Embryonic facial prominence (tissue), 1 donor: ENCODE results near the gene GBP2.
"Not testable (repeated sequence)": the region's sequence is repeated elsewhere in the genome, so short reads cannot be mapped to it uniquely, and the experiment has no call there.

Source experiments
- DNase-seq: peaks from one replicate; pipeline ENCODE4 v3.0.0-alpha.2; 2016; ENCODE audit errors: extremely low spot score

GBP2 gene

DNA sequence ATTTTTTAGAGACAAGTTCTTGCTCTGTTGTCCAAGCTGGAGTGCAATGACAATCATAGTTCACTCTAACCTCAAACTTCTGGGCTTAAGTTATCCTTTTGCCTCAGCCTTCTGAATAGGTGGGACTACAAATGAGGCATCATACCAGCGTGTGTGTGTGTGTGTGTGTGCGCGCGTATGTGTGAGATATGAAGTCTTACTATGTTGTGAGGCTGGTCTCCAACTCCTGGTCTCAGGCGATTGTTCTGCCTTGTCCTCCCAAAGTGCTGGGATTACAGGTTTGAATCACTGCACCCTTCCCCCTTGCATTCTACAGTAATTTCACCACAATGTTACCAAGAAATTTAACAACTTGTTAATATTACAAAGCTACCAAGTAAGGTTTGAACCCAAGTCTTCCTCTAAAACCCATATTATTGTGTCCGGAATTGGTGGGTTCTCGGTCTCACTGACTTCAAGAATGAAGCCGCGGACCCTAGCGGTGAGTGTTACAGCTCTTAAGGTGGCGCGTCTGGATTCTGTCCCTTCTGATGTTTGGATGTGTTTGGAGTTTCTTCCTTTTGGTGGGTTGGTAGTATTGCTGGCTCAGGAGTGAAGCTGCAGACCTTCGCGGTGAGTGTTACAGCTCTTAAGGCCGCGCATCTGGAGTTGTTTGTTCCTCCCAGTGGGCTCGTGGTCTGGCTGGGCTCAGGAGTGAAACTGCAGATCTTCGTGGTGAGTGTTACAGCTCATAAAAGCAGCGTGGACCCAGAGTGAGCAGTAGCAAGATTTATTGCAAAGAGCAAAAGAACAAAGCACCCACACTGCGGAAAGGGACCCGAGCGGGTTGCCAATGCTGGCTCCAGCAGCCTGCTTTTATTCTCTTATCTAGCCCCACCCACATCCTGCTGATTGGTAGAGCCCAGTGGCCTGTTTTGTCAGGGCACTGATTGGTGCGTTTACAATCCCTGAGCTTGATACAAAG is 970 bp upstream of the GBP2 start:
- not testable (repeated sequence) for DNase-seq

DNA sequence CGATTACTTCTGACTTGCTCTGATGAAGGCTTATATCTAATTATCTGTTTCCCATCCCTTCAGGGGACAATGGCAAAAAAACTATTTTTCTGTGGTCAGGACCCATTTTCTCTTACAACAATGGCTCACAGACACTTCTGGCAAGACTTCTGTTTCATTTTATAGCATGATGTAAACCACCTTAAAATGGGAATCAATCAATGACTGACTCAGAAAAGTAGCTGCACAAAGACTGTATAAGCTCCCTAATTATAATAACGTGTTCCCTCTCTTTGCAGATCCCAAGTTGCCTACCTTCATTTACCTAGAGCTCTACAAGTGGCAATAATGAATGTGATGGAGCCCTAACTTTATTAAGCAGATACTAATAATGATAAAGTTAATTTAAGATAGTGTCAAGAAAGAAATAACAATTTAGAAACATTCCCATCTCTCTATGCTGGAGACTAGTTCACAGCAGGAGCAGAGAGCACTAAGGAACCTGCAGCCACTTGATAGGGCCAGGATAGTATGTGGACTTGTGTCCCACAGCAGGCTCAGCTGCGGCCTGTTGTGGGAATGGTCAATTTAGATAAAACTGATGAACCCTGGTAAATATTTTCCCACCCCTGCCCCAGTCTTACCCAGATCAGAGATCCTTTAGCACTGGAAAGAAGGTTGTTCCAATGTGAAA is 538 bp downstream of the GBP2 start:
- DNase-seq = no peak

DNA sequence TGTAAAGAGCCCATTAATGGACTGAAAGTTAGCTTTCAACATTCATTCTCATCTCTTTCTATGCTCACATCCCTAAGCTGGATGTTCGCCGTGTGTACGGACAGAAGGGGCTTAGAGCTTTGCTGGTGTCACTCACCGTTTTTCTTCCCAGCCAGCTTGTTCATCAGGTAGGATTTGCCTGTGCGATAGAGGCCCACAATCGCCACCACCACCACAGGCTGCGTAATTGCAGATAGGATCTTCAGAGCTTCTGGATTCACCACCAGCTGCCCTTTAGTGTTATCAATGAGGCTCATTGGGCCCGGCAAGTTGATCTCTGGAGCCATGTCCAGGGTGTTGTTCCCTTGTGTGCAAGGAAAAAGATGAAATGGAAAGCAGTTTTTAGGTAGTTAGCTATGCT is 4.3 kb downstream of the GBP2 start:
- no peak for DNase-seq

DNA sequence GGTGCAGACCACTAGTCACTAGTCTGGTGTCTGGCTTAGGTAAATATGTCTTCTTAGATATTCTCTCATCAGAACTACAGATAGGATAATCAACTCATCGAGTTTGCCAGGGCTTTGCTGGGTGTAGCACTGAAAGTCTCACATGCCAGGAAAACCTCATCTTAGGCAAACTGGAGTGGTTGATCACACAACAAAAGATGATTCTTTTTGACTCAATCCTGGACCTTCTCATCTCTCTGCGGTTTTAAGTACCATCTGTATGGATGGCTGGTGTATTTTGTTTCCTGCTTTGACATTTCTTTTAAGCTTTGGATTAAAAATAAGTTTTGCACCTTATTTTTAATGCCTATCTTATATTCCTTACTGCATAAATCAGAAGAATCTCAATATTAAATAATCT is 11.3 kb downstream of the GBP2 start:
- no peak for DNase-seq

DNA sequence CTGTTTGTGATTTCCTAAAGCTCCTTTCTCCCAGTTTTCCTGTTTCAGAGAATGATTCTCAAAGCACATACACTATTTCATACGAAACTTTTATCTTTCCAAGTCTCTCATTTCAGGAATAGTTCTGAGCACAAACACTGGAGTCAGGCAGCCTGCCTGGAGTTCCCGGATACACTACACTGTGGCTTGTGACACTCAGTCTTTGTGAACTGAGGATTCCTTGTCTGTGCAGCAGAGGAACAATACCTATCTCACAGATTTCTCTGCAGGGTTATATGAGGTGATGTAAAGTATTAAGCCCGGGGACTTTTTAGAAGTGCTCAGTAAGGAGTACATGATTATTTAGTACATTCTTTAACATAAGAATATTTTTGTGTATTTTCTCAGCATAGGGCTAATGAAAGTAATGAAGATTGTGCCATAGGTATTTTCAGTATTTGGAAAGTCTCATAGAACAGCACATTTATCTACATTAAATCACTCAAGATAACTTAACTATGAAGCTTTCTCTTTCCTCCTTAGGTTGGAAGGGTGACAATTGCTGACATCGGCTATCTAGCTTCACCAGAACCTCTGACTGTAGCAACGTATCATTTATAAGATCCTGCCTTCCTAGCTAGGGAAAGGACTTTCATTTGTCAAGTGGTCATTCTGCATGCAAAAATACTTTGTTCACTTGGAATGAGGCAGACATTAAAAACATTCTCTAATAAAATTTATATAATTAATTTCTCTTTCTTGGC is 12.9 kb downstream of the GBP2 start:
- DNase-seq = no peak

DNA sequence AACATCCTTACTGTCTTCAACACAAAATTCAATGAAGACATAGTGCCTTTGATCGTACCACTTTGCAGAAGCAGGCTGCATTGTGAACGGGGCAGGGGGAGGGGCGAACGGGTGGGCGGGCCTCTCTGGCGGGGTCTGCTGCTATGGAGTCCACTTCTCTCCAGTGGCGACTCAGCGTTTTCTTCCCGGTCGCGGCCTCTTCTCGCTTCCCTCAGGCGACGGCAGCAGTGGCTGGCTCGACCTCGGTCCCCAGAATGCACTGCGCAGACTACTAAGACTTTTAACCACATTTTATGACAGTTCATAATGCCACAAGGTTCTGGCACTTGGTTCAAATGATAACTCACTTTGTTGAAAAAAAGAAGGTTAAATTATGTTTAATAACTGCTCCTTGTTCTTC is 21.2 kb downstream of the GBP2 start:
- no peak for DNase-seq

DNA sequence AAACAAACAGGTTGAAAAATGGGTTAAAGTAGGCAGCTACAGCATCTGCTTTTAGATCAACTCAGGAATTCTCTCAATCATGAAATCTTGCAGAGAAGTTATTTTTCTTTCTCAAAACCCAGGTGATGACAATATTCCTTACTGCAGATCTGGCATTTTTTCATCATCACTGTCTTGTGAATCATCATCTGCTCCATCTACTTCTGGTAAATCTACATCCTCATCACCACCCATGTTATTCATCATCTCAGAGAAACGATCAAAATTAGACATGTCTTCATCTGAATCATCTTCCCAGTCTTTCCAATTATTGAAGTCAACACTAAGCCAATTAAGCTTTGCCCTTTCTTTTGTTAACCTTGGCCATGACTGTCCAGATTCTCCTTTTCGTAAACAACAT is 21.8 kb downstream of the GBP2 start:
- no peak for DNase-seq

DNA sequence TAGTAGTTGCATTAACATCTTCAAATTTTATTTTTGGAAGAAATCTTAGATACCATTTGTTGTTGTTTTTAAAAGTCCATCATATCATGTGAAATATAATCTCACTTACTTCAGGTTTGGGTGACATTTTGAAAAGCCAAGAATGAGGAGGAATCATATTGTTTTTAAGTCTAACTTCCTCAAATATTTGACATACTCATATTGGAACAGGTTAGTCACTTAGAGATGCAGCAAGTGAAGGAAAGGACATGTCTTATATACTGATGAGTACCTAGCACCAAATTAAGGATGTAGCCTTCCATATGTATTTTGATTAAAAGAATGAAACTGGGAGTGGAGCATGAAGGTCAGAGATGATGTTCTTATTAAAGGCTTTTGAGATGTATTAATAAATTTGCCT is 23.9 kb downstream of the GBP2 start:
- DNase-seq = no peak

DNA sequence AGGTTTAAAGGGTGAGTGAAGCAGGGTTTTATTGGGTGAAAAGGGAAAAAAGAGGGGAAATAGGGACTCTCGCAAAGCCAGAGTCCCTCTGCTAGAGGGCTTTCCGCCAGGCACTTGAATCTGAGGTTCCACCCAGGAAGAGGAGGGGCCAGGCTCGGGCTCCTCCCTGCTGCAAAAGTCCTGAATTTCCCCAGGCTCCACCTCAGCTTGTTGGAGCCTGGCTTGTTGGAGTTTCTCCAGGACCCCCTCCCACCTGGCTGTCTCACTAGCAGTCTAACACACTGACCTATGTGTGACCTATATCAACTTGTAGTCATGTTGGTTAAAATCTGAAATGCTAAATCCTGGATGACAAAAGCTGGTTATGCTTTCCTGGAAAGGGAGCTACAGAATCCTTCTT is 25.5 kb downstream of the GBP2 start:
- no peak for DNase-seq

DNA sequence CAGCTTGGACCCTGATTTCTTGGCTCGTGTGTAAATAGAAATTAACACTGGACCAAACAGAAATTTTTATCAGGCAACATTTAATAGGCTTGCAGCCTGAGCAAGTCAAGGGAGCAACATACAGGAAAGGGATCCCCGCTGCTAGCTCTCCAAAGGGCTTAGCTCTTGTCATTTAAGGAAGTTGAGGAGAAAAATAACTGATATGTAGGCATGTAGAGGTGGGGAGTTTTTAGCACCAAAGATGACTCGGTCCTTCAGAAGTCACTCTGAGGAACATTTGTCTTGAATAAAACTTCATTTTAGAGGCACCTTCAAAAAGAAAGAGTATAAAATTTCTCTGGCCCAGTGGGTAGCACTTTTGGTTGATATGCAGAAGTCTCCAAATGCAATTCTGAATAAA is 27.1 kb downstream of the GBP2 start:
- DNase-seq = no peak

DNA sequence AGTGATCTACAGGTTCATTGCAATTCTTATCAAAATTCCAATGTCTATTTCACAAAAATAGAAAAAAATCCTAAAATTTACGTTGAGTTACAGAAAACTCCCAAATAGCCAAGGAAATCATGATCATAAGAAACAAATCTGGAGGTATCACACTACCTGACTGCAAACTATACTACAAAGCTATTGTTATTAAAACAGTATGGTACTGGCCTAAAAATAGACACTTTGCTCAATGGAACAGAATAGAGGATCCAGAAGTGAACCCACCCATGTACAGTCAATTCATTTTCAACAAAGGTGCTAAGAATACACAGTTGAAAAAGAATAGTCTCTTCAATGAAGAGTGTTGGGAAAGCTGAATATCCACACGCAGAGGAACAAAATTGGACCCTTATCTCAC is 30.2 kb downstream of the GBP2 start:
- DNase-seq = no peak

DNA sequence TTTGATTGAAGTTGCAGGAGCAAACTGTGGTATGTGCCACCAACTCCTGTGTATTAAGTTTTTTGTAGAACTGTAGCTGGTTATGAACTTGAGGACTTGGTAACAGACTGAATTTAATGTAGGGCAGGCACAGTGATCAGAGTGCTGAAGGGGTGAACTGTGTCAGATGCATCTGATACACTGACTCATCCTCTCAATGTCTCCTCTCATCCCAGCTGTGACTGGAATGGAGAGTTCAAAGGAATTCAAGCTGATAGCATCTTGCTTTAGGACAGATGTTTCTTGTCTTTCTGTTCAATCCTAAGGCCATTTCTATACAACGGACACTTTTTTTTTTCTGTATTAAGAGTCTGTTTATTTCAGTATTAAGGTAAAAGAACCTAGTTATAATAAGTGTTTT is 36.0 kb downstream of the GBP2 start:
- no peak for DNase-seq

DNA sequence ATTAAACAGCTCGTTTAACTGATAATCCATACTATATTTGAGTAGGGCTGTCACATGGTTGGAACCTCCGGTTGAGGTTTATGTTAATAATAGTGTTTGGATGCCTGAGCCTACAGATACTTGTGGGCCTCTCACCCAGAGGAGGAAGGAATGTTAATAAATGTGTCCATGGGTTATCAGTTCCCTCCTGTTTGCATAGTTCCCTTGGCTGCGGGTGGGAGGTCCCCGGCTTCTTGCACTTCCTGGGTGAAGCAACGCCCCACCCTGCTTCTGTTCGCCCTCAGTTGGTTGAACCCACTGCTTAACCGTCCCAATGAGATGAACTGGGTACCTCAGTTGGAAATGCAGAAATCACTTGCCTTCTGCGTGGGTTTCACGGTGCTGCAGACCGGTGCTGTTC is 37.3 kb downstream of the GBP2 start:
- DNase-seq = no peak

DNA sequence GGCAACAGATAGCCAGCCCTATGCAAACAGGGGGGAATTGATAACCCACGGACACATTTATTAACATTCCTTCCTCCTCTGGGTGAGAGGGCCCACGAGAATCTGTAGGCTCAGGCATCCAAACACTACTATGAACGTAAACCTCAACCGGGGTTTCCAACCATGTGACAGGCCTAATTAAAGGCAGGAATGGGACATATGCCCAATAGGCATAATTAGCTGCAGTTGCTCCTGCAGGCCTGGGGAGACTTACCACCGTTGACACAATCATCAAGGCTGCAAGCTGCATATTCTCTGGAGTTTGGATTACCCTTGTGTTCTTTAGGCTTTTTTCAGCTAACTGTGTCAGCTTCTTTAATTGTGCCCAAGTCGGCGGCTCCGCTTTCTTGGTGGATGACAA is 38.7 kb downstream of the GBP2 start:
- DNase-seq = no peak

DNA sequence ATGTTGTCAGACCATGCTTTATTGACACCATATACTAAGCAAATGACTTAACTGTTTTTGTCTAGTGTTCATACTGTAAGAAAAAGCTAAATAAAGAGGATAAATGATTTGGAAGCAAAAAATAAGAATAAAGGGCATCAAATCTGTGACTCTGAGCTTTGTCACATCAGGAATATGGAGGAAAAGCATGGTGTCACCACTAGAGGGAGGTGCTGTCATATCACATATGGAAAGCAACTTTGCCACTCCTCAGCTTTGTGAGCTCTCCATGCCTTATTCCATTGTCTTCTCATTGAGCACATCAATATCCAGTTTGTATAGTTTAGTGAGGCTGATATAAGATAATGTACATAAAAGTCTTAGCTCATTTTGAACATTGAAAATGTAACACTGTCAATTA is 40.1 kb downstream of the GBP2 start:
- no peak for DNase-seq

DNA sequence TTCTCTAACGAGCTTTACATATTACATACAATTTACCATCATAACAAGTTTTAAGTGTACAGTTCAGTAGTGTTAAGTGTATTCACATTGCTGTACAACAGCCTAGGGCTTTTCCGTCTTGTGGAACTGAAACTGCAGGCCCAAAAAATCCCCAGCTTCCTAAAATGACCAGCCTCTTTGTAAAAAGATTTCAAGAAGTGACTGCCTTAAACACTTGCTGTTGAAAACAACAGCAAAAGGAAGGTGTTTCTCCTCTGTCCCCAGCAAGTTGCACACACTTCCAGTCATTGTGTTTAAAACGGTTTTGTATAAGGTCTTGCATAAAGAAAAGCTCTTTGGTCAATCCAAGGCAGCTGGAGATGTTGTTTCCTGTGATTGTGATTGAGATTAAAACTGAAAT is 44.9 kb downstream of the GBP2 start:
- DNase-seq = no peak

DNA sequence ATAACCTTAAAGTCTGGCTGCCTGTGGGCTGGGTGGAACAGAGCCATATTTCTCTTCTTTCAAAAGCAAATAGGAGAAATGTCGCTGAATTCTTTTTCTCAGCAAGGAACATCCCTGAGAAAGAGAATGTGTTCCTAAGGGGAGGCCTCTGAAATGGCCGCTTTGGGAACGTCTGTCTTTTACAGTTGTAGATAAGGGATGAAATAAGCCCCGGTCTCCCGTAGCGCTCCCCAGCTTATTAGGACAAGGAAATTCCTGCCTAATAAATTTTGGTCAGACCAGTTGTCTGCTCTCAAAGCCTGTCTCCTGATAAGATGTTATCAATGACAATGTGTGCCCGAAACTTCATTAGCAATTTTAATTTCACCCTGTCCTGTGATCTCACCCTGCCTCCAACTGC is 45.8 kb downstream of the GBP2 start:
- DNase-seq = not testable (repeated sequence)

DNA sequence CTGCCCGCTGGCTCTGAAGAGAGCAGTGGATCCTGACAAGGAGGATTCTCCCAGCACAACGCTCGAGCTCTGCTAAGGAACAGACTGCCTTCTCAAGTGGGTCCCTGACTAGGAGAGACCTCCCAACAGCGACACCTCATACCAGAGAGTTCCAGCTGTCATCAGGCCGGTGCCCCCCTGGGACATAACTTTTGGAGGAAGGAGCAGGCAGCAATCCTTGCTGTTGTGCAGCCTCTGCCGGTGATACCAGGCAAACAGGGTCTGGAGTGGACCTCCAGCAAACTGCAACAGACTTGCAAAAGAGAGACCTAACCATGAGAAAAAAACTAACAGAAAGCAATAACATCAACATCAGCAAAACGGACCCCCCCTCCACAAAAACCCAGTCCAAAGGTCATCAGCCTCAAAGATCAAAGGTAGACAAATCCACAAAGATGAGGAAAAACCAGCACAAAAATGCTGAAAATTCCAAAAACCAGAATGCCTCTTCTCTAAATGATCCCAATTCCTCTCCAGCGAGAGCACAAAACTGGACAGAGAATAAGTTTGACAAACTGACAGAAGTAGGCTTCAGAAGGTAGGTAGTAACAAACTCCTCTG is 53.3 kb downstream of the GBP2 start:
- not testable (repeated sequence) for DNase-seq

DNA sequence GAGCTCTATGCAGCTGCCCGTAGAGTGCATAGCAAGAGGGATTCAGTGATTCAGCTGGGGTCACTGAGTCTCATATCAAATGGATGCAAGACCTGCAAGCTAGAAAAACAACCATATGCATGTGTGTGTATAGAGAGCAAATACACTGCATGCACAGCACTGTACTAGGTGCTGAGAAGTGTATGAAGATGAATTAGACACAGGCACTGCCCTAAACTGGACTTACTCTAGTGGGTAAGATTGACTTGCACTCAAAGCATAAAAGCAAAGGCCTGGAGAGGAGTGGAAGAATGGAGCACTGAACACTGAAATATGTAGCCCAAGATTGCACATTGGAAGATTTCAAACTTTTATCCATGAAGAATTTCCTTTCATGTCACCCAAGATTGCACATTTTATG is 55.4 kb downstream of the GBP2 start:
- no peak for DNase-seq

DNA sequence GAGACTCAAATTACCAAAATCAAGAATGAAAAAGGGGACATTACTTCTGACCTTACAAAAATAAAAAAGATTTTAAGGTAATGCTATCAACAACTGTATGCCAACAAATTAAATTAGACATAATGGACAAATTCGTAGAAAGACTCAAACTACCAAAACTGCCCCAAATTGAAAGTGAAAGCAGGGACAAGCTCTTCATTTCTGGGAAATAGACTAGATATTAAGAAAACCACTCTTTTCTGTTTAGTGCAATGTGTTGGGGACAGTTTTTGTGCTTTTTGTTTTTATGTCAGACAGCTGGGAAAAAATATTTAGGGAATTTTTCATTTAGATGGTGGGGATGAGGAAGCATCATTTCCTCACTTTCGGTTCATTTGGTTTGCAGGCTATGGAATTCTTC is 56.0 kb downstream of the GBP2 start:
- no peak for DNase-seq

DNA sequence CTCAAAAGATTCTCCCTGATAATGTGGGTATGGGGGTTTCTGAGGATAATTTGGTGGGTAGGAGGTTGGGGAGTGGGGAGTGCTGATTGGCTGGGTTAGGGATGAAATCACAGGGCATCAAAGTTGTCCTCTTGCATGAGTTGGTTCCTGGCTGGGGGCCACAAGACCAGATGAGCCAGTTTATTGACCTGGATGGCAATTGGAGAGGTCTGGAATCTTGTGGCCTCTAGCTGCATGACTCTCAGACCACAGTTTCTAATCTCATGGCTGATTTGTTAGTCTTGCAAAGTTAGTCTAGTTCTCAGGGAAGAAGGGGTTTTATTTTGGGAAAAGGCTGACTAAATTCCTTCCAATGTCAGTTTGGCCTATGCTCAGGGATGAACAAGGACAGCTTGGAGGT is 57.6 kb downstream of the GBP2 start:
- no peak for DNase-seq
